Cardiac muscle cell (in vitro differentiated cells and primary cell): ENCODE results near the gene ALG9. TPM values are rescaled to one million over a fixed set of nuclear protein-coding genes. Genes with fewer than 3 reads are reported as not detected.
"Not testable (repeated sequence)": the region's sequence is repeated elsewhere in the genome, so short reads cannot be mapped to it uniquely, and the experiment has no call there.

Experiments used
- DNase-seq, 2 donors: peaks; one replicate each; pipeline versions ENCODE4 v3.0.0 to v3.0.0-alpha.2; 2010 to 2017; ENCODE audit warnings: low read depth in 1 of 2, low spot score in 1 of 2
- H3K27ac ChIP-seq: fragments of 200-600 bp; sonication (generic); 2 replicates; pipeline ENCODE4 v1.5.1; 2016
- H3K27me3 ChIP-seq: fragments of 200-600 bp; sonication (generic); 2 replicates; pipeline ENCODE4 v1.6.0; 2016; ENCODE audit warnings: control low read depth
- H3K36me3 ChIP-seq: fragments of 200-600 bp; sonication (generic); 2 replicates; pipeline ENCODE4 v1.5.1; 2016; ENCODE audit warnings: control low read depth
- H3K4me1 ChIP-seq: fragments of 200-600 bp; sonication (generic); 2 replicates; pipeline ENCODE4 v1.8.1; 2017; ENCODE audit warnings: low read depth, mild to moderate bottlenecking, mixed run types
- H3K4me3 ChIP-seq: fragments of 200-600 bp; sonication (generic); 2 replicates; pipeline ENCODE4 v1.5.1; 2016; ENCODE audit warnings: mild to moderate bottlenecking
- H3K9me3 ChIP-seq: fragments of 200-600 bp; sonication (generic); 2 replicates; pipeline ENCODE4 v1.5.1; 2017; ENCODE audit warnings: low read depth, mild to moderate bottlenecking, control low read depth
- polyA plus RNA-seq: library from polyadenylated mRNA; unstranded; fragments of >200 nt; fragmentation: Nextera tagmentation; extraction: Ambion mirVana; gene quantifications from 2 replicates; pipeline ENCODE4 v1.2.1, GENCODE V29; 2016
- total RNA-seq: library from RNA; depleted of rRNA; stranded (reverse); fragments of >200 nt; gene quantifications from 2 replicates; pipeline ENCODE4 v1.2.3, GENCODE V29; 2016
- TF ChIP-seq, protein P1 (sequence below): IDR thresholded peaks from 2 replicates; pipeline ENCODE4 v1.5.1; 2012; ENCODE audit warnings: low read depth, mild to moderate bottlenecking, low read length

The ALG9 gene
- total and polyA plus RNA-seq, 2 experiments from 2014 or later: 32.8 to 49.9 TPM

DNA sequence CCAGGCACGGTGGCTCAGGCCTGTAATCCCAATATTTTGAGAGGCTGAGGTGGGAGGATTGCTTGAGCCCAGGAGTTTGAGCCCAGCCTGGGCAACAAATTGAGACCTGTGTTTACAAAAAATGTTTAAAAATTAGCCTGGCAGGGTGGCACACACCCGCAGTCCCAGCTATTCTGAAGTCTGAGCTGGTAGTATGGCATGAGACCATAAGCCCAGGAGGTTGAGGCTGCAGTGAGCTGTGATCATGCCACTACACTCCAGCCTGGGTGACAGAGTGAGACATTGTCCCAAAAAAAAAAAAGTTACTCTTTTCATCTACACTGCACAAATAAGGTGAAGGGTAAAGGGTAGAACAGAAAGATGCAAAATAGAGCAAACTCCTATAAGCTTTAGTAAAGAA lies 82.9 kb downstream of the ALG9 start:
- TF ChIP-seq, protein P1, sequence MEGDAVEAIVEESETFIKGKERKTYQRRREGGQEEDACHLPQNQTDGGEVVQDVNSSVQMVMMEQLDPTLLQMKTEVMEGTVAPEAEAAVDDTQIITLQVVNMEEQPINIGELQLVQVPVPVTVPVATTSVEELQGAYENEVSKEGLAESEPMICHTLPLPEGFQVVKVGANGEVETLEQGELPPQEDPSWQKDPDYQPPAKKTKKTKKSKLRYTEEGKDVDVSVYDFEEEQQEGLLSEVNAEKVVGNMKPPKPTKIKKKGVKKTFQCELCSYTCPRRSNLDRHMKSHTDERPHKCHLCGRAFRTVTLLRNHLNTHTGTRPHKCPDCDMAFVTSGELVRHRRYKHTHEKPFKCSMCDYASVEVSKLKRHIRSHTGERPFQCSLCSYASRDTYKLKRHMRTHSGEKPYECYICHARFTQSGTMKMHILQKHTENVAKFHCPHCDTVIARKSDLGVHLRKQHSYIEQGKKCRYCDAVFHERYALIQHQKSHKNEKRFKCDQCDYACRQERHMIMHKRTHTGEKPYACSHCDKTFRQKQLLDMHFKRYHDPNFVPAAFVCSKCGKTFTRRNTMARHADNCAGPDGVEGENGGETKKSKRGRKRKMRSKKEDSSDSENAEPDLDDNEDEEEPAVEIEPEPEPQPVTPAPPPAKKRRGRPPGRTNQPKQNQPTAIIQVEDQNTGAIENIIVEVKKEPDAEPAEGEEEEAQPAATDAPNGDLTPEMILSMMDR: no peak
- no peak for DNase-seq
- H3K4me1 ChIP-seq: no peaks in the 10 kb centered on the region

DNA sequence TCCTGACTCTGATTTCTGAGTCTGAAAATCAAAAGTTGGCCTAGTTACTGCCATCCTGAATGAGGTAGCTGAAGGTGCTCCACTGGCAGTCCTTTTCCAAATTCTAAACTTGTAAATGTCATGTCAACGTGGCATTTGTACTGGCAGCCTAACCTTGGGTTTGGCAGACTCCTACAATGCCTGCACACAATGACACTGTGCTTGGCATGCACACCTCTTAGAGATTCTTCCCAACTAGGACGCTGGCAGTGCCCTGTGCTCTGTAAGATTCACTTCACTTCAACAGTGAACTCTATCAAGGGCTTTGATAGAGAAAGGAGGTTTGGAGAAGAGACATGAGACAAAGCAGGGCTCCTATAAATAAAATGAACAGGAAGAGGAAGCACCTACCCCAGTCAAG lies 83.3 kb downstream of the ALG9 start:
- no peak for DNase-seq
- Histone ChIP-seq H3K4me3 (no peak overlapping the region), H3K9me3 (no peaks in the 10 kb centered on the region), H3K27me3 (no peaks in the 10 kb centered on the region), H3K36me3 (peaks cover 8% of the 10 kb centered on the region), H3K27ac (no peak overlapping the region), H3K4me1 (no peaks in the 10 kb centered on the region)
- TF ChIP-seq, protein P1: no peak

More for the DNA sequence above, 82.9 kb downstream of the ALG9 start:
- H3K27ac ChIP-seq: no peak overlapping the region
- no peaks in the 10 kb centered on the region for H3K9me3 ChIP-seq
- peaks cover 8% of the 10 kb centered on the region for H3K36me3 ChIP-seq
- H3K27me3 ChIP-seq: no peaks in the 10 kb centered on the region
- no peak overlapping the region for H3K4me3 ChIP-seq

- Histone ChIP-seq H3K27ac (no peak overlapping the region), H3K27me3 (no peaks in the 10 kb centered on the region), H3K36me3 (peaks cover 11% of the 10 kb centered on the region), H3K4me3 (no peak overlapping the region), H3K4me1 (no peaks in the 10 kb centered on the region), H3K9me3 (no peaks in the 10 kb centered on the region)
- TF ChIP-seq, protein P1: no peak
- no peak for DNase-seq
Observed at GRCh38 chr11:111785886-111786412, 85.4 kb downstream of the ALG9 start.

DNA sequence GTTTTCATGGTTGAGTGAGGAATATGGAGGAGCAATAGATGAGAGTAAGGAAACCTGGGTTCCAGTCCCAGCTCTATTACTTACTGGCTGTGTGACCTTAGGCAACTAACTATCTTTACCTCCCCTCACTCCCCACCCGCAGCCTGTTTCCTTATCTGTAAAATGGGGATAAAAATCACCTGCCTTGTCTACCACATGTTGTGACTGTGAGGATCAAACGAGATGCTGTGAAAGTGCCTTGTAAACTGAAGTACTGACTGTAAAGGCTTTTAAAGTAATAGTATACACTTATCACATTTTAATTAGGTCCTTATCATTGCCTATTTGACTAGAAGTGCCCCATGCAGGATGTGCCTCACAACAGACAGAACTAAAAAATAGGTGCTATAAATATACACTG lies 86.3 kb downstream of the ALG9 start:
- Histone ChIP-seq H3K27ac (no peak overlapping the region), H3K36me3 (peaks cover 11% of the 10 kb centered on the region), H3K4me1 (no peaks in the 10 kb centered on the region), H3K9me3 (no peaks in the 10 kb centered on the region), H3K27me3 (no peaks in the 10 kb centered on the region), H3K4me3 (no peak overlapping the region)
- no peak for DNase-seq
- TF ChIP-seq, protein P1: no peak

DNA sequence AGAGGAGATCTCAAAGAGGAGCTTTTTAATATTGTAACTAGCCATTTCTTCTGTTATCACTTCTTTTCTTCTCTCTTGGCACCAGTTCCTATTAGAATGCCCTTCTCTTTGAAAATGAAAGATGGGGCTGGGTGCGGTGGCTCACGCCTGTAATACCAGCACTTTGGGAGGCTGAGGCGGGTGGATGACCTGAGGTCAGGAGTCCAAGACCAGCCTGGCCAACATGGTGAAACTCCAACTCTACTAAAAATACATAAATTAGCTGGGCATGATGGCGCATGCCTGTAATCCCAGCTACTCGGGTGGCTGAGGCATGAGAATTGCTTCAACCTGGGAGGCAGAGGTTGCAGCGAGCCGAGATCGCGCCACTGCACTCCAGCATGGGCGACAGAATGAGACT lies 87.1 kb downstream of the ALG9 start:
- H3K9me3 ChIP-seq, H3K4me1 ChIP-seq, H3K4me3 ChIP-seq, DNase-seq, H3K27me3 ChIP-seq, H3K27ac ChIP-seq: not testable (repeated sequence)
- peaks cover 11% of the 10 kb centered on the region for H3K36me3 ChIP-seq

DNA sequence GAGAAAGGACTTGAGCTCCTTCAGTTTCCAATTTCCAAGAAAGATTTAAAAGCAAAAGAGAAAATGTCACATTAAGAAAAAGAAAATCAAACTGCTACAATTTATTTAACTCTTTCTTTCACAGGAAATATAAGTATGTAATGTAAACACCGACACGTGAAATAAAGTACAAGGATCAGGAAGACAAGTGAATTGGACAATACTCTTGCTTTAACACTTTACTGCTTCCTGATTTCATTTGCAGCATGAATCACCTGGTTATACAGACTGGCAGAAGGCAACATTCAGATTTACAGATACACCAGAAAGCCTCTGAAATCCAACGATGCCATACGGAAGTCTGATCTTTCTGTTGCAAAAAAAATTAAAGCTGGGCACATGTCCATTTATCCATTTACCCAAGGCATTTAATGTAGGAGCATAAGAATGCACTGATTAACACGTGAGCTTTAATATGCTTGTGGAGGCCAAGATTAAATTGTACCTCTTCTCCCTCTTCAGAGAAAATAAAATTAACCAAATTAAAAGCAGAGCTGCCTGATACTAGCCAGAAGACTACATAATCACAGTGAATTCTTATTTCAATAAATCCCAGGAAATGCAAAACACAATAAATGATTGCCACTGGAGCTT lies 89.2 kb downstream of the ALG9 start:
- no peak for DNase-seq
- TF ChIP-seq, protein P1: no peak
- Histone ChIP-seq H3K27me3 (no peaks in the 10 kb centered on the region), H3K4me3 (no peak overlapping the region), H3K9me3 (no peaks in the 10 kb centered on the region), H3K27ac (no peak overlapping the region), H3K36me3 (peaks cover 11% of the 10 kb centered on the region), H3K4me1 (no peaks in the 10 kb centered on the region)
